ENCODE results near the gene C10orf95.

DNA sequence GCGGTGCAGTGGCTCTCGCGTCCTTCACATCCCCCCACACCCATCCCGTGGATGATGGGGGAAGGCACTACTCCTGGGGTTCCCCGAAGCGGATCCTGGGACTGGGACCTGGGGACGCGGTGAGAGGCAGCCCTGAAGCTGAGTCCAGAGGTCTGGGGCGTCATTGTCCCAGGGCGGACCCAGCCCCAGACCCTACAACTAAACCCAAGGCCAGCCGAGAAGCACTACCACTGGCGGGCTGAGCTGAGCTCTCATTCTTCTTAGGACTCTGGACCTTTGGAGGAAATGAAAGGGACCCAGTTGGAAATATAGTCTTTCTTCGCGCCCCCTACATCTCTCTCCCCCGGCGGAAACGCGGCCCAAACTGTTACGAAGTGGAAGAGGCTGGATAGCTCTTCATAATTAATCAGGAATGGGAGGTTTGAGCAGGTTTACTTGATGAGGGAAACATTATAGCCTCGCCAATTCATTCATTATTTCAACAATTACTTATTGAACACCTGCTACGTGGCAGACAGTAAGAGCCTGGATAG lies 31.1 kb downstream of the C10orf95 start:
- TF ChIP-seq, protein P1, sequence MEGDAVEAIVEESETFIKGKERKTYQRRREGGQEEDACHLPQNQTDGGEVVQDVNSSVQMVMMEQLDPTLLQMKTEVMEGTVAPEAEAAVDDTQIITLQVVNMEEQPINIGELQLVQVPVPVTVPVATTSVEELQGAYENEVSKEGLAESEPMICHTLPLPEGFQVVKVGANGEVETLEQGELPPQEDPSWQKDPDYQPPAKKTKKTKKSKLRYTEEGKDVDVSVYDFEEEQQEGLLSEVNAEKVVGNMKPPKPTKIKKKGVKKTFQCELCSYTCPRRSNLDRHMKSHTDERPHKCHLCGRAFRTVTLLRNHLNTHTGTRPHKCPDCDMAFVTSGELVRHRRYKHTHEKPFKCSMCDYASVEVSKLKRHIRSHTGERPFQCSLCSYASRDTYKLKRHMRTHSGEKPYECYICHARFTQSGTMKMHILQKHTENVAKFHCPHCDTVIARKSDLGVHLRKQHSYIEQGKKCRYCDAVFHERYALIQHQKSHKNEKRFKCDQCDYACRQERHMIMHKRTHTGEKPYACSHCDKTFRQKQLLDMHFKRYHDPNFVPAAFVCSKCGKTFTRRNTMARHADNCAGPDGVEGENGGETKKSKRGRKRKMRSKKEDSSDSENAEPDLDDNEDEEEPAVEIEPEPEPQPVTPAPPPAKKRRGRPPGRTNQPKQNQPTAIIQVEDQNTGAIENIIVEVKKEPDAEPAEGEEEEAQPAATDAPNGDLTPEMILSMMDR (conservative IDR thresholded peaks at IDR 0.05 in 1 of 2, IDR thresholded peaks at IDR 0.05 in 1 of 2; ENCODE audit: low read depth in 1 of 2, low read length in 2 of 2): no peak
- TF ChIP-seq EZH2 (IDR thresholded peaks at IDR 0.05; ENCODE audit: low read length, missing control alignments): no peak
